ENCODE results near the gene HOMER1.
"Not testable (repeated sequence)": the region's sequence is repeated elsewhere in the genome, so short reads cannot be mapped to it uniquely, and the experiment has no call there.

The HOMER1 gene

DNA sequence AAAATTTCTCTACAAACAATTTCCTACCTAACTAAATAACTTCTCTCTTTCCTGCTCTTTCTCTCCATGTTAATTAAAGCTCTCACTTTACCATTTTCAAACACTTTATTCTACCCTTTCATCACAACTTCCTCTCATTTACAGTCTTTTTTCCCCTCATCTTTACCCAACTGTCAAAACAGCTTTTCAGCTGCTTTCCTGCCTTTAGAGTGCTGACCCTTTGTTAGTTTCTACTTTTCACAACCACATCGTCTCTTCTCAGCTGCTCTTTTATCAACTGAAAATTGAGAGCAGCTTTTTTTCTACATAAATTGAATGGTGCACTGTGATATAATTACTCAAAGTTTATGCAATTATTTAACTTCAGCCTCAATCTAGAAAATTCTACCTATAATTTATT, 3.1 kb upstream of the HOMER1 start:
- no peak for DNase-seq (ENCODE audit: low read depth, low spot score)

DNA sequence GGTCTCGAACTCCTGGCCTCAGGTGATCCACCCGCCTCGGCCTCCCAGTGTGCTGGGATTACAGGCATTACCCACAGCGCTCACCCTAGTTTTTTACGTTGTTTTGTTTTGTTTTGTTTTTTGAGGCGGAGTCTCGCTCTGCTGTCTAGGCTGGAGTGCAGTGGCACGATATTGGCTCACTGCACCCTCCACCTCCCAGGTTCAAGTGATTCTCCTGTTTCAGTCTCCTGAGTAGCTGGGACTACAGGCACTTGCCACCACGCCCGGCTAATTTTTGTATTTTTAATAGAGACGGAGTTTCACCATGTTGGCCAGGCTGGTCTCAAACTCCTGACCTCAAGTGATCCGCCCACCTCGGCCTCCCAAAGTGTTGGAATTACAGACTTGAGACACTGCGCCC, 2.4 kb upstream of the HOMER1 start:
- DNase-seq (ENCODE audit: low read depth, low spot score), result not testable (repeated sequence)

DNA sequence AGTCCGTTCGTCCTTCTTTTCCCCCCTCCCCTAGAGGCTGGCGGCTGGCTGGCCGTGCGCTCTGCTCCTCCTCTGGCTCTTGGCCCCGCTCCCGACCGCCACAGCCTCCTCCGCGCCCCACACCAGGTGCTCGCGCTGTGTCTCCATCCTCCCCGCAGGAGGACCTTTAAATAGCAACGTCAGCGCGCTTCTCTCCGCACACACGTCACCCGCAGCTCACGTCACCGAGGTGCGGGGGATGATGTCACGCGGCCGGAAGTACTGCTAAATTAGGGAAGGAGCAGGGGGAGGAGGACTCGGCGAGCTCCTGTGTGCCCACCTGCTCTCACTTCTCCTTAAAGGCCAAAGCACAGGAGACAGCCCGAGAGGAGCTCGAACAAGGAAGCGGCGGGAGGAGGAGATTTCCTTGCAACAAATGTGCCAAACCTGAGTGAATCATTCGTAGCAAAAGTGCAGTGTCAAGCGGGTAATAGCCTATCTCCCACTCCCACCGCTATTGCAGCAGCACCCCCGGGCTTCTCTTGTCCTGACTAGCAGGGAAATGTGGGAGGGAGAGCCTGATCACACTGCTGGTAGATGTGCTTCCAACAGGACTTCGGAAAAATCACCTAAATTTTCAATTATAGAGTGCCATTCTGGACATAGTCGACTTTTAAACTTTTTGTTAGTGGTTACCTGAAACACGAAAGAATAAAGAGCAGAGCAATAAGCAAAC, 614 bp upstream of the HOMER1 start:
- DNase-seq (ENCODE audit: low read depth, low spot score), result peak; percentile 70

DNA sequence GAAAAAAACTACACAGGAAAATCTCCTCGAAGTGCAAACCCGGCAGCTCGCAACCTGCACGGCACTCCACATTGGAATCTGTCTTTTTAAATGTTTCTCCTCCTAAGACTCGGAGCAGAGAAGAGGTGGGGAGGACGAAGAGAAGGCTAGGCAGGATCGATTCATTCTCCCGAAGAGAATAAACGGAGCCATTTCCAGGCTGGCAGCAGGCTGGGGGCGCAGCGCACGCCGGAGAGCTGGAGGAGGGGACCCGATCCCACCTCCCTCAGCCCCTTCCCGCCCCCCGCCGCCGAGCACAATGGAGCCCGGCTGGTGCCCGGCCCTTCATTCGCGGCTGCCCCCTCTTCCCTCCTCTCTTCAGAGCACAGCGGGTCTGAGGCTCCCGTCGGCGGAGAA, 628 bp downstream of the HOMER1 start:
- no peak for DNase-seq (ENCODE audit: low read depth, low spot score)

GRCh38 chr5:79512471-79513307, 1.2 kb downstream of the HOMER1 start:
- no peak for DNase-seq (ENCODE audit: low read depth, low spot score)

DNA sequence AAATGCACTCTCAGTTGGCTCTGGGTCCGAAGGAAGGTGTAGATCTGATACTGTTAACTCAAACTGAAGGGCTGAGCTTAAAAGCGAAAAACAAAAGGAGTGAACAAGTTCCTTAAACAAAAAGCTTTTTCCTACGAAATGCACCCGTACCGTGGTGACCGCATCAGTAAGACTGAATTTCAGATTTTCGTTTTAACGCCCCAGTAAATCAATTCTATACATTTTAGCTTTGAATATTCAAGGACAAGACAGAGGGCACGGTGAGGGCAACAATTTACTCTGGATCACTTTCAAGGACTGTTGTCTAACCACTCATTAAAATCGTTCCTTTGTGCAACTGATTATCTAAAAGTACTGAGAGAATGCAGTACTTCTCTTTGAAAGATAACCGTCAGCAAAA, 1.9 kb downstream of the HOMER1 start:
- no peak for DNase-seq (ENCODE audit: low read depth, low spot score)

GRCh38 chr5:79510638-79511037, 3.3 kb downstream of the HOMER1 start:
- DNase-seq (ENCODE audit: low read depth, low spot score), result no peak

GRCh38 chr5:79509244-79509885, 4.6 kb downstream of the HOMER1 start:
- DNase-seq (ENCODE audit: low read depth, low spot score), result no peak

DNA sequence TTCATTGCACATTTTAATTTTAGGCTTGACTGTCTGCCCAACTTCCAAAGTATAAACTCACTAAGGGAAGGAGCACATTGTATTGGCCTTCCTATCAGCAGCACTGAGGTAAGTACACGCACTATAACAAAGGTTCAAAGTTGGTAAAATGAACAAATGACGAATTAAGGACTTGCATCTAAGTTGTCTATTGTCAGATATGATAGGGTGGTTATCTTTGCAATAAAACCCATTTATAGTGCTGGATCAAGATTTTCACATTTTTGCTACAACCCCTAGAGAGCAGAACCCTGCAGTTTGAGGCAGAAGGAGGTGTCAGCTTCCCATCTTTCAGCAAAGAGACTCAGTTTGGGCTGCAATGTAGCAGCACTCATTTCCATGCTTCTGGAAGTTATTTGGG, 5.1 kb downstream of the HOMER1 start:
- no peak for DNase-seq (ENCODE audit: low read depth, low spot score)

DNA sequence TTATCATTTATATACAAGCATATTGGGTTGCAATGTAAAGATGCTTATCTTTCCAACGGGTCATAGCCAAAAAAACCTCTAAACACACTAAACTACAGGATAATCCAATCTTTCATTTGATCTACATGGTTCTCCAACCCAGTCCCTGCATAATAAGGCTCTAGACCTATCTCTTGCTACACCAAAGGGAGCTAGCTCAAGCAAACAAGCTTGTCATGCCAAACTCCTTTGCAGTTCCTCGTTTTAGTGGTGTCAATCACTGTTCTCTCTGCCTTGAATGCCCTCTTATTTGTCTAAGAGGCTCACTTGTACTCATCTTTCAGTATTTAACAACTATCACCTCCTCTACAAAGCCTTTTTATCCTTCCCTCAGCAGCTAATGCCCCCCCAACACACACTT, 5.6 kb downstream of the HOMER1 start:
- no peak for DNase-seq (ENCODE audit: low read depth, low spot score)

DNA sequence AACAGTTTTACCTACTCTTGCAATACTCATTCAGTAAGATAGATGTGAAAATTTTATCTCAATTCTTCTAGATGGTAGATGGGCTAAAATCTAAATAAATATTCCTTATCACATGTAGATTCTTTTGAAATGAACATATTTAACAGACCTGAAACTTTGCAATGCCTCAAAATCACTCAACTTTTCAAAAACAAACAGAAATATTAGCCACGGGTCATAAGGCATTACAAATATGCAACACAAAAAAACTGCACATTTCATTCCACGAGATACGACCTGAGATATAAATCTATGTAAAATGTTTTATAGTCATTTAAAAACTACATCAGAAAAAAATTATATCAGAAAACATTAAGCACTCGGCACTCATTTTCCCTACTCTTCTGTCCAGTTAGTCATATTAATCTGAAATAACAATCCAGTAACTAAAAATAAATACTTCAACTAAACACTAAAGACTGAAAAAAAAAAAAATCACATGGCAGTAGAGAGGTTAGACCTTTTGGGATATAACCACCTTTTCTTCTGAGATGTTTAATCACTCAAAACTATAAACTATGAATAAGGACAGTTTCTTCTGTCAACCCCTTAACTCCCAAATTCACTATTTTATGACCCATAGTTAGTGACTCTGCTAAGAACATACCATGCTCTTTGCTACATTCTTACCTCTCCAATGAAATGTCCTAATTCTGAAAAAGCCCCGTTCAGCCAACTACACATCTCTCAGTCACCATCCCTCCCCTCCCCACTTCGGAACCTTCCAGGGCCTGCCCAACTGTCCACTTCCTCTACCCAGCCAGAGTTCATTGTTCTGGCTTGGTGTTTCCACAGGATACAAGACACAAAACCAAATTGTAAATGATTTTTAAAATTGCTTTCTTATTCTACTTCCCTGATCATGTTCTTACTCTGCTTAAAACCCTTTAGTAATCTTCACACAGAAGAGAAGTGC, 6.4 kb downstream of the HOMER1 start:
- no peak for DNase-seq (ENCODE audit: low read depth, low spot score)

- no peak for DNase-seq (ENCODE audit: low read depth, low spot score)
Observed at GRCh38 chr5:79505138-79505537, 8.8 kb downstream of the HOMER1 start.

GRCh38 chr5:79503794-79504495, 10.0 kb downstream of the HOMER1 start:
- no peak for DNase-seq (ENCODE audit: low read depth, low spot score)

DNA sequence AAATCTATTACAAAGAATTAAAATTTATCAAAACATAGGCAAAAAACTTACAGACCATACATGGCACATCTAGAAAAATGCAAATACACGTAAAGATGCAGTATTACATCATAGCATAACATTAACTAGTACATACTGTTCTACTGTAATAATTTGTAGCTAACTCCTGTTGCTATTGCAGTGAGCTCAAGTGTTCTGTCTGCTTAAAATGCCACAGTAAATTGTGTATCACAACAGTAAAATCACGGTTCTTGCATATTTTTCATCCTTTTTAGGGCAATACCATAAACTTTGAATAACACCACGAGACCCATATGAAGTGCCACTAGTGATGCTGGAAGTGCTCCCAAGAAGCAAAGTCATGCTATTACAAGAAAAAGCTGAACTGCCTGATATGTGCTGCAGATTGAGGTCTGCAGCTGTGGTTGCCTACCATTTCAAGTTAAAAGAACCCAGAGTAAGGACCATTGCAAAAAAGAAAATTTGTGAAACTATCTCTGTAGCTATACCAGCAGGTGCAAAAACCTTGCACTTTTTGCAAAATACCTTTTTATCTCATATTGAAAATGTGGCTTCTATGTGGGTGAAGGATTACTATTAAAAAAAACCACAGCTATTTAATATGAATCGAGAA, 14.2 kb downstream of the HOMER1 start:
- DNase-seq (ENCODE audit: low read depth, low spot score), result no peak

GRCh38 chr5:79495311-79495710, 18.6 kb downstream of the HOMER1 start:
- no peak for DNase-seq (ENCODE audit: low read depth, low spot score)

GRCh38 chr5:79493596-79494345, 20.2 kb downstream of the HOMER1 start:
- no peak for DNase-seq (ENCODE audit: low read depth, low spot score)

GRCh38 chr5:79491690-79492317, 22.1 kb downstream of the HOMER1 start:
- no peak for DNase-seq (ENCODE audit: low read depth, low spot score)

DNA sequence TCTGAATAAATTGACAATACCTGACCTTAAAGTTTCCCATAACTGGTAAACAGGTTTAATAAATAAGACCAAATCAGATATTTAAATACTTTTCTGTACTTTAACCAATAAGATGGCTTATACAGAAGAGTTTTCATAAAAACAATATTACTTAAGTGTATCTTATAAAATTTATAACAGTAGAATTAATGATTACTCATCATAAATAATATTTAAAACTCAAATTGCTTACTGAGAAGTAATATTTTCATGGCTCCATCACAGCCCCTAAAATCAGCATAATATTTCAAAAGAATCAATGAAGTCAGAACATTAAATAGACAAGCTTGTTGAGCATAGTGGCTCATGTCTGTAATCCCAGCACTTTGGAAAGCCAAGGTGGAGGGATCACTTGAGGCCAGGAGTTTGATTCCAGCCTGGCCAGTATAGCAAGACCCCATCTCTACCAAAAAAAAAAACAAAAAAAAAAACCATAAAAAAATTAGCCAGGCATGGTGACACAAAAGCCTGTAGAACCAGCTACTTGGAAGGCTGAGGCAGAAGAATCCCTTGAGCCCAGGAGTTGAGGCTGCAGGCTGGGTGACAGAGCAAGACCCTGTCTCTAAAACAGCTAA, 23.5 kb downstream of the HOMER1 start:
- DNase-seq (ENCODE audit: low read depth, low spot score), result no peak

GRCh38 chr5:79489773-79490172, 24.2 kb downstream of the HOMER1 start:
- DNase-seq (ENCODE audit: low read depth, low spot score), result no peak
